Measurements from ENCODE around the gene SLC11A2. TPM values are rescaled to one million over a fixed set of nuclear protein-coding genes. Genes with fewer than 3 reads are reported as not detected.

Gene SLC11A2
- total and polyA plus RNA-seq, 2 donors (not counting 1 experiment from before 2014, with no cell fraction given), result 19.7 to 42.0 TPM

DNA sequence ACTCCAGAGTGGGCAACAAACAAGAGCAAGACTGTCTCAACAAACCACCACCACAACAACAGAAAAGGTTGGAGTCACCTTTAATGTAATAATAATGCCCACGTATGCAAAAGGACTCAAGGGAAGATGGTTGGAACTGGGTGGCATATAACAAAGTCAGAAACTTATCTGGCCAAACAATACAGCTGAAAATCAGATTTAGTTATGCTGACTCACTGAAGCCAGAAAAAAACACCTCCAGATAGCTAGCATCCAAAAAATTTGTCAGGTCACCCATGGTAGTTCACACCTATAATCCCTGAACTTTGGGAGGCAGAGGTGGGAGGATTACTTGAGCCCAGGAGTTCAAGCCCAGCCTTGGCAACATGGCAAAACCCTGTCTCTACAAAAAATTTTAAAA, 24.4 kb downstream of the SLC11A2 start:
- WGBS (ENCODE audit: insufficient coverage), result no CpG with 5 or more reads among the region's 1 CpG
- intact Hi-C loops (cut with micrococcal nuclease), result no loop called here
- Histone ChIP-seq H3K9me3 (ENCODE audit: control extremely low read depth in 1 of 3, control insufficient read depth in 2 of 3, insufficient read depth in 1 of 3, low read length in 2 of 3) (peaks cover 0 to 1% (median 0%) of the 10 kb centered on the region in 3 donors), H3K9ac (ENCODE audit: low read length) (no peak overlapping the region), H3K4me3 (ENCODE audit: control extremely low read depth in 1 of 5, extremely low read depth in 1 of 5, insufficient read depth in 1 of 5, low read depth in 2 of 5, low read length in 4 of 5) (no peak overlapping the region), H3K36me3 (replicated peaks in 1 of 2; ENCODE audit: control extremely low read depth in 1 of 2, control insufficient read depth in 1 of 2, extremely low read depth in 1 of 2, insufficient read depth in 2 of 2, low read length in 1 of 2) (peaks cover 6 to 45% of the 10 kb centered on the region in 2 experiments), H3K79me2 (ENCODE audit: control insufficient read depth, insufficient read depth, low read length) (no peaks in the 10 kb centered on the region), H3K27me3 (replicated peaks in 1 of 4; ENCODE audit: control extremely low read depth in 1 of 4, control insufficient read depth in 3 of 4, insufficient read depth in 4 of 4, low read length in 3 of 4) (no peaks in the 10 kb centered on the region), H2AFZ (ENCODE audit: insufficient read depth, low read depth, low read length, poor library complexity, severe bottlenecking) (no peak overlapping the region), H3K4me2 (replicated peaks; ENCODE audit: low read depth, low read length, poor library complexity, severe bottlenecking) (no peak overlapping the region), H3K4me1 (ENCODE audit: control insufficient read depth in 2 of 2, insufficient read depth in 2 of 2, low read length in 2 of 2) (no peaks in the 10 kb centered on the region), H4K20me1 (ENCODE audit: control insufficient read depth, insufficient read depth, low read length, poor library complexity, severe bottlenecking) (no peaks in the 10 kb centered on the region), H3K27ac (ENCODE audit: low read length in 2 of 2) (no peak overlapping the region)
- H3K4me1 Mint-ChIP-seq, result no peaks in the 10 kb centered on the region
- H3K27me3 Mint-ChIP-seq, result no peaks in the 10 kb centered on the region
- H3K27ac Mint-ChIP-seq, result no peak overlapping the region
- DNase-seq, result no peak
- no peak for TF ChIP-seq EZH2 (IDR thresholded peaks at IDR 0.05; ENCODE audit: borderline replicate concordance, insufficient read depth, low read depth, low read length, poor library complexity, severe bottlenecking)
- TF ChIP-seq, protein P1, sequence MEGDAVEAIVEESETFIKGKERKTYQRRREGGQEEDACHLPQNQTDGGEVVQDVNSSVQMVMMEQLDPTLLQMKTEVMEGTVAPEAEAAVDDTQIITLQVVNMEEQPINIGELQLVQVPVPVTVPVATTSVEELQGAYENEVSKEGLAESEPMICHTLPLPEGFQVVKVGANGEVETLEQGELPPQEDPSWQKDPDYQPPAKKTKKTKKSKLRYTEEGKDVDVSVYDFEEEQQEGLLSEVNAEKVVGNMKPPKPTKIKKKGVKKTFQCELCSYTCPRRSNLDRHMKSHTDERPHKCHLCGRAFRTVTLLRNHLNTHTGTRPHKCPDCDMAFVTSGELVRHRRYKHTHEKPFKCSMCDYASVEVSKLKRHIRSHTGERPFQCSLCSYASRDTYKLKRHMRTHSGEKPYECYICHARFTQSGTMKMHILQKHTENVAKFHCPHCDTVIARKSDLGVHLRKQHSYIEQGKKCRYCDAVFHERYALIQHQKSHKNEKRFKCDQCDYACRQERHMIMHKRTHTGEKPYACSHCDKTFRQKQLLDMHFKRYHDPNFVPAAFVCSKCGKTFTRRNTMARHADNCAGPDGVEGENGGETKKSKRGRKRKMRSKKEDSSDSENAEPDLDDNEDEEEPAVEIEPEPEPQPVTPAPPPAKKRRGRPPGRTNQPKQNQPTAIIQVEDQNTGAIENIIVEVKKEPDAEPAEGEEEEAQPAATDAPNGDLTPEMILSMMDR (IDR thresholded peaks at IDR 0.05), result no peak
- ChIA-PET POLR2A (no interaction called here), CTCF (interaction anchor here (2.5 kb wide), 1 partner anchor 15 kb away, joined by 9 read pairs; no protein-coding TSS in a partner anchor)
- no peak for ATAC-seq (ENCODE audit: low read depth)
- H3K9me3 Mint-ChIP-seq (ENCODE audit: insufficient read depth), result no peaks in the 10 kb centered on the region
- no peak overlapping the region for H3K4me3 Mint-ChIP-seq

DNA sequence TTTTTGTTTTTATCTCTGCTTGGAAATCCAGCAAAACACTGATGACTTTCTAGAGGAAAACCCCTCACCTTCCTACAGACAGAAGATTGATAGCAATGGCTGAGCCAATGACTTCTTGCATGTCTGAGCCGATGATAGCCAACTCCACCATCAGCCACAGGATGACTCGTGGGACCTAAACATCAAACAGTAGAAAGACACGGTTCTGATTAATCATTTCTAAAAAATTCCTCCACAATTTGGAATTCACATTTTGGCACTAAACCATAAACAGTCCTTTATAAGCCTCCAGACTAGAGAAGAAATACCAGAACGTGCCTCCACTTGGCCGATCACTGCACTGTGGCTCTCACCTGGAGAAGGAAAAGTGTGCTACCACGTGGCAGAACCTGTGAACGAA, 25.9 kb downstream of the SLC11A2 start:
- H3K27me3 Mint-ChIP-seq, result no peaks in the 10 kb centered on the region
- POLR2A ChIA-PET, result interaction anchor here (0.7 kb wide), 1 partner anchor 341 kb away, joined by 4 read pairs; no protein-coding TSS in a partner anchor

More for the DNA sequence above, 25.9 kb downstream of the SLC11A2 start:
- peaks cover 11 to 54% of the 10 kb centered on the region in 2 experiments for H3K36me3 ChIP-seq (replicated peaks in 1 of 2; ENCODE audit: control extremely low read depth in 1 of 2, control insufficient read depth in 1 of 2, extremely low read depth in 1 of 2, insufficient read depth in 2 of 2, low read length in 1 of 2)
- intact Hi-C loops (cut with micrococcal nuclease), result no loop called here
- H3K9me3 ChIP-seq (ENCODE audit: control extremely low read depth in 1 of 3, control insufficient read depth in 2 of 3, insufficient read depth in 1 of 3, low read length in 2 of 3), result peaks cover 0 to 1% (median 0%) of the 10 kb centered on the region in 3 donors
- H3K4me2 ChIP-seq (replicated peaks; ENCODE audit: low read depth, low read length, poor library complexity, severe bottlenecking), result no peak overlapping the region
- H3K4me3 Mint-ChIP-seq, result no peak overlapping the region
- 100% methylated on average over 5 of the region's 7 CpGs for WGBS (ENCODE audit: insufficient coverage)
- no peak overlapping the region for H3K27ac Mint-ChIP-seq
- ATAC-seq (ENCODE audit: low read depth), result no peak
- H3K79me2 ChIP-seq (ENCODE audit: control insufficient read depth, insufficient read depth, low read length), result no peaks in the 10 kb centered on the region
- no peaks in the 10 kb centered on the region for H3K4me1 ChIP-seq (ENCODE audit: control insufficient read depth in 2 of 2, insufficient read depth in 2 of 2, low read length in 2 of 2)
- H3K4me1 Mint-ChIP-seq, result no peaks in the 10 kb centered on the region
- CTCF ChIA-PET, result no interaction called here
- H3K27ac ChIP-seq (ENCODE audit: low read length in 2 of 2), result no peak overlapping the region
- TF ChIP-seq, protein P1 (IDR thresholded peaks at IDR 0.05), result no peak
- TF ChIP-seq EZH2 (IDR thresholded peaks at IDR 0.05; ENCODE audit: borderline replicate concordance, insufficient read depth, low read depth, low read length, poor library complexity, severe bottlenecking), result no peak
- no peak for DNase-seq
- no peak overlapping the region for H3K9ac ChIP-seq (ENCODE audit: low read length)
- no peaks in the 10 kb centered on the region for H4K20me1 ChIP-seq (ENCODE audit: control insufficient read depth, insufficient read depth, low read length, poor library complexity, severe bottlenecking)
- no peaks in the 10 kb centered on the region for H3K9me3 Mint-ChIP-seq (ENCODE audit: insufficient read depth)
- no peaks in the 10 kb centered on the region for H3K27me3 ChIP-seq (replicated peaks in 1 of 4; ENCODE audit: control extremely low read depth in 1 of 4, control insufficient read depth in 3 of 4, insufficient read depth in 4 of 4, low read length in 3 of 4)
- H3K4me3 ChIP-seq (ENCODE audit: control extremely low read depth in 1 of 5, extremely low read depth in 1 of 5, insufficient read depth in 1 of 5, low read depth in 2 of 5, low read length in 4 of 5), result no peak overlapping the region
- no peak overlapping the region for H2AFZ ChIP-seq (ENCODE audit: insufficient read depth, low read depth, low read length, poor library complexity, severe bottlenecking)
